ENCODE results near the gene GPR107. TPM values are rescaled to one million over a fixed set of nuclear protein-coding genes. Genes with fewer than 3 reads are reported as not detected.
A peak's percentile ranks its signal among the peaks of the same experiment; 100 is the strongest.

Gene GPR107
- total RNA-seq, 1 experiment from 2014 or later = 11.6 TPM

- Histone ChIP-seq H3K79me2 (ENCODE audit: low read length) (peaks cover 64% of the 10 kb centered on the region), H3K4me3 (ENCODE audit: low read length) (peak within 1 kb of the TSS; percentile 81), H3K4me1 (ENCODE audit: low read length) (peaks cover 62% of the 10 kb centered on the region), H2AFZ (ENCODE audit: low read length) (no peak within 1 kb of the TSS), H3K9ac (ENCODE audit: low read length) (peak within 1 kb of the TSS; percentile 99), H3K9me3 (ENCODE audit: low read length) (no peaks in the 10 kb centered on the region), H3K27me3 (ENCODE audit: low read length) (no peaks in the 10 kb centered on the region), H4K20me1 (ENCODE audit: insufficient read depth, low read depth, low read length) (no peaks in the 10 kb centered on the region), H3K4me2 (ENCODE audit: low read depth, low read length, poor library complexity, severe bottlenecking) (peak within 1 kb of the TSS; percentile 82), H3K27ac (ENCODE audit: low read length) (peak within 1 kb of the TSS; percentile 94), H3K9me2 (replicated peaks; ENCODE audit: insufficient read depth, low read length) (no peaks in the 10 kb centered on the region), H3K36me3 (ENCODE audit: insufficient read depth, low read length) (no peaks in the 10 kb centered on the region)
- DNase-seq = peak; percentile 91
Measured at GRCh38 chr9:130042885-130043653, 10.6 kb upstream of the GPR107 start, which contains the start of gene FNBP1. Gene FNBP1 (minus strand): TSS chr9:130043189. CDS start chr9:130042975, 214 bp downstream.

- Histone ChIP-seq H3K4me2 (ENCODE audit: low read depth, low read length, poor library complexity, severe bottlenecking) (peak overlapping the region; percentile 82), H3K4me1 (ENCODE audit: low read length) (peaks cover 55% of the 10 kb centered on the region), H3K9ac (ENCODE audit: low read length) (peak overlapping the region; percentile 59), H2AFZ (ENCODE audit: low read length) (no peak overlapping the region), H3K36me3 (ENCODE audit: insufficient read depth, low read length) (no peaks in the 10 kb centered on the region), H4K20me1 (ENCODE audit: insufficient read depth, low read depth, low read length) (no peaks in the 10 kb centered on the region), H3K9me3 (ENCODE audit: low read length) (no peaks in the 10 kb centered on the region), H3K79me2 (ENCODE audit: low read length) (peaks cover 57% of the 10 kb centered on the region), H3K27ac (ENCODE audit: low read length) (peak overlapping the region; percentile 93), H3K9me2 (replicated peaks; ENCODE audit: insufficient read depth, low read length) (no peaks in the 10 kb centered on the region), H3K27me3 (ENCODE audit: low read length) (no peaks in the 10 kb centered on the region), H3K4me3 (ENCODE audit: low read length) (peak overlapping the region; percentile 81)
- DNase-seq = no peak
Measured at GRCh38 chr9:130043654-130044623, 9.8 kb upstream of the GPR107 start.

- no peaks in the 10 kb centered on the region for H3K9me2 ChIP-seq (replicated peaks; ENCODE audit: insufficient read depth, low read length)
- H3K36me3 ChIP-seq (ENCODE audit: insufficient read depth, low read length) = no peaks in the 10 kb centered on the region
- no peaks in the 10 kb centered on the region for H3K9me3 ChIP-seq (ENCODE audit: low read length)
- H2AFZ ChIP-seq (ENCODE audit: low read length) = 0 out of 2 replicates have a peak overlapping the region, but pooled peaks have one; percentile 10
- H3K9ac ChIP-seq (ENCODE audit: low read length) = peak overlapping the region; percentile 62
- peak overlapping the region; percentile 46 for H3K4me3 ChIP-seq (ENCODE audit: low read length)
- H3K27ac ChIP-seq (ENCODE audit: low read length) = peak overlapping the region; percentile 93
- H4K20me1 ChIP-seq (ENCODE audit: insufficient read depth, low read depth, low read length) = no peaks in the 10 kb centered on the region
- peaks cover 37% of the 10 kb centered on the region for H3K4me1 ChIP-seq (ENCODE audit: low read length)
- peaks cover 37% of the 10 kb centered on the region for H3K79me2 ChIP-seq (ENCODE audit: low read length)
- H3K4me2 ChIP-seq (ENCODE audit: low read depth, low read length, poor library complexity, severe bottlenecking) = peak overlapping the region; percentile 82
- H3K27me3 ChIP-seq (ENCODE audit: low read length) = no peaks in the 10 kb centered on the region
- peak; percentile 48 for DNase-seq
Measured at GRCh38 chr9:130045725-130046450, 7.8 kb upstream of the GPR107 start.

GRCh38 chr9:130049431-130050210 is 4.1 kb upstream of the GPR107 start:
- H3K4me1 ChIP-seq (ENCODE audit: low read length) = peaks cover 41% of the 10 kb centered on the region
- H3K4me2 ChIP-seq (ENCODE audit: low read depth, low read length, poor library complexity, severe bottlenecking) = no peak overlapping the region
- H2AFZ ChIP-seq (ENCODE audit: low read length) = no peak overlapping the region
- H3K27me3 ChIP-seq (ENCODE audit: low read length) = no peaks in the 10 kb centered on the region
- H3K9me3 ChIP-seq (ENCODE audit: low read length) = no peaks in the 10 kb centered on the region
- H4K20me1 ChIP-seq (ENCODE audit: insufficient read depth, low read depth, low read length) = no peaks in the 10 kb centered on the region
- H3K4me3 ChIP-seq (ENCODE audit: low read length) = no peak overlapping the region
- H3K79me2 ChIP-seq (ENCODE audit: low read length) = peaks cover 42% of the 10 kb centered on the region
- no peak for DNase-seq
- no peaks in the 10 kb centered on the region for H3K9me2 ChIP-seq (replicated peaks; ENCODE audit: insufficient read depth, low read length)
- H3K27ac ChIP-seq (ENCODE audit: low read length) = no peak overlapping the region
- no peak overlapping the region for H3K9ac ChIP-seq (ENCODE audit: low read length)
- H3K36me3 ChIP-seq (ENCODE audit: insufficient read depth, low read length) = no peaks in the 10 kb centered on the region

- Histone ChIP-seq H3K9ac (ENCODE audit: low read length) (no peak overlapping the region), H3K27me3 (ENCODE audit: low read length) (no peaks in the 10 kb centered on the region), H3K27ac (ENCODE audit: low read length) (no peak overlapping the region), H3K79me2 (ENCODE audit: low read length) (peaks cover 51% of the 10 kb centered on the region), H4K20me1 (ENCODE audit: insufficient read depth, low read depth, low read length) (no peaks in the 10 kb centered on the region), H3K9me2 (replicated peaks; ENCODE audit: insufficient read depth, low read length) (no peaks in the 10 kb centered on the region), H3K4me2 (ENCODE audit: low read depth, low read length, poor library complexity, severe bottlenecking) (no peak overlapping the region), H2AFZ (ENCODE audit: low read length) (no peak overlapping the region), H3K4me1 (ENCODE audit: low read length) (peaks cover 38% of the 10 kb centered on the region), H3K4me3 (ENCODE audit: low read length) (no peak overlapping the region), H3K36me3 (ENCODE audit: insufficient read depth, low read length) (no peaks in the 10 kb centered on the region), H3K9me3 (ENCODE audit: low read length) (no peaks in the 10 kb centered on the region)
- DNase-seq = no peak
Measured at GRCh38 chr9:130050462-130050861, 3.2 kb upstream of the GPR107 start.

- Histone ChIP-seq H3K4me3 (ENCODE audit: low read length) (no peak overlapping the region), H3K27me3 (ENCODE audit: low read length) (no peaks in the 10 kb centered on the region), H3K9ac (ENCODE audit: low read length) (0 out of 2 replicates have a peak overlapping the region, but pooled peaks have one; percentile 0), H2AFZ (ENCODE audit: low read length) (no peak overlapping the region), H3K36me3 (ENCODE audit: insufficient read depth, low read length) (no peaks in the 10 kb centered on the region), H3K4me1 (ENCODE audit: low read length) (peaks cover 28% of the 10 kb centered on the region), H3K9me2 (replicated peaks; ENCODE audit: insufficient read depth, low read length) (no peaks in the 10 kb centered on the region), H3K27ac (ENCODE audit: low read length) (peak overlapping the region; percentile 26; the same call in 1 of the 2 replicates), H4K20me1 (ENCODE audit: insufficient read depth, low read depth, low read length) (no peaks in the 10 kb centered on the region), H3K79me2 (ENCODE audit: low read length) (peaks cover 57% of the 10 kb centered on the region), H3K9me3 (ENCODE audit: low read length) (no peaks in the 10 kb centered on the region), H3K4me2 (ENCODE audit: low read depth, low read length, poor library complexity, severe bottlenecking) (peak overlapping the region; percentile 94)
- DNase-seq = no peak
Measured at GRCh38 chr9:130051855-130052254, 1.9 kb upstream of the GPR107 start.

GRCh38 chr9:130053109-130053503 is 600 bp upstream of the GPR107 start:
- peaks cover 28% of the 10 kb centered on the region for H3K4me1 ChIP-seq (ENCODE audit: low read length)
- H3K4me3 ChIP-seq (ENCODE audit: low read length) = peak overlapping the region; percentile 93
- H3K9ac ChIP-seq (ENCODE audit: low read length) = peak overlapping the region; percentile 90
- peak overlapping the region; percentile 35 for H3K27ac ChIP-seq (ENCODE audit: low read length)
- H3K36me3 ChIP-seq (ENCODE audit: insufficient read depth, low read length) = no peaks in the 10 kb centered on the region
- no peaks in the 10 kb centered on the region for H3K9me2 ChIP-seq (replicated peaks; ENCODE audit: insufficient read depth, low read length)
- no peaks in the 10 kb centered on the region for H3K9me3 ChIP-seq (ENCODE audit: low read length)
- H4K20me1 ChIP-seq (ENCODE audit: insufficient read depth, low read depth, low read length) = no peaks in the 10 kb centered on the region
- H3K27me3 ChIP-seq (ENCODE audit: low read length) = no peaks in the 10 kb centered on the region
- H3K4me2 ChIP-seq (ENCODE audit: low read depth, low read length, poor library complexity, severe bottlenecking) = peak overlapping the region; percentile 94
- peak overlapping the region; percentile 23; the same call in 1 of the 2 replicates for H2AFZ ChIP-seq (ENCODE audit: low read length)
- peaks cover 67% of the 10 kb centered on the region for H3K79me2 ChIP-seq (ENCODE audit: low read length)
- DNase-seq = no peak
